DND-41 (cell line): ENCODE measurements around the gene WWTR1.

Experiments used
- ATAC-seq: fragments of 200-7000 bp; cut with Tn5 transposase; 3 replicates; pipeline ENCODE4 v1.9.1; 2021; ENCODE audit warnings: low read depth; ENCODE audit not compliant: insufficient read depth
- DNase-seq: peaks from one replicate; pipeline ENCODE4 v3.0.0-alpha.2; 2020
- H2AFZ ChIP-seq: 2 replicates; pipeline ENCODE4 v1.6.0; 2012; ENCODE audit warnings: low read depth, low read length
- H3K27ac ChIP-seq: 2 replicates; pipeline ENCODE4 v1.5.1; 2012; ENCODE audit warnings: low read length, inconsistent platforms
- H3K27me3 ChIP-seq: fragments of 200-600 bp; sonication (generic); 2 replicates; pipeline ENCODE4 v1.6.0; 2012; ENCODE audit warnings: low read length, mild to moderate bottlenecking, inconsistent platforms; ENCODE audit not compliant: insufficient read depth, poor library complexity
- H3K36me3 ChIP-seq: 2 replicates; pipeline ENCODE4 v1.5.1; 2012; ENCODE audit warnings: low read length, inconsistent platforms; ENCODE audit not compliant: insufficient read depth
- H3K4me1 ChIP-seq: 2 replicates; pipeline ENCODE4 v1.5.1; 2012; ENCODE audit warnings: mild to moderate bottlenecking, low read length; ENCODE audit not compliant: insufficient read depth
- H3K4me2 ChIP-seq: 2 replicates; pipeline ENCODE4 v1.6.0; 2012; ENCODE audit warnings: mild to moderate bottlenecking, moderate library complexity, low read length, inconsistent platforms; ENCODE audit not compliant: insufficient read depth
- H3K4me3 ChIP-seq, 2 experiments: fragments of 200-600 bp in 1 of 2; shearing (Covaris generic) in 1 of 2; 2 replicates each; pipeline ENCODE4 v1.5.1; 2012 to 2016; ENCODE audit warnings: inconsistent platforms in 2 of 2, low read length in 2 of 2, mild to moderate bottlenecking in 2 of 2, low read depth in 1 of 2, moderate library complexity in 1 of 2
- H3K79me2 ChIP-seq: 2 replicates; pipeline ENCODE4 v1.6.0; 2012; ENCODE audit warnings: low read length, inconsistent platforms; ENCODE audit not compliant: insufficient read depth
- H3K9ac ChIP-seq: 2 replicates; pipeline ENCODE4 v1.6.0; 2012; ENCODE audit warnings: low read depth, mild to moderate bottlenecking, inconsistent platforms, low read length, moderate library complexity
- H3K9me3 ChIP-seq: 2 replicates; pipeline ENCODE4 v1.5.1; 2012; ENCODE audit warnings: low read length, moderate library complexity, mild to moderate bottlenecking, inconsistent platforms; ENCODE audit not compliant: insufficient read depth, severe bottlenecking
- H4K20me1 ChIP-seq: 2 replicates; pipeline ENCODE4 v1.6.0; 2012; ENCODE audit warnings: low read length; ENCODE audit not compliant: insufficient read depth
- CTCF ChIP-seq: IDR thresholded peaks from 2 replicates; pipeline ENCODE4 v1.5.1; 2012; ENCODE audit warnings: borderline replicate concordance, low read length, moderate library complexity, mild to moderate bottlenecking; ENCODE audit not compliant: poor library complexity, severe bottlenecking; ENCODE audit errors: extremely low read depth
- EZH2 ChIP-seq: IDR thresholded peaks from 3 replicates; pipeline ENCODE4 v1.6.1; 2012; ENCODE audit warnings: borderline replicate concordance, low read depth, mild to moderate bottlenecking, moderate library complexity, low read length, inconsistent platforms; ENCODE audit not compliant: severe bottlenecking

WWTR1 gene

GRCh38 chr3:149609595-149609994 lies 48.2 kb downstream of the WWTR1 start:
- Histone ChIP-seq H4K20me1 (no peaks in the 10 kb centered on the region), H3K36me3 (no peaks in the 10 kb centered on the region), H3K4me2 (no peak overlapping the region), H3K9ac (no peak overlapping the region), H3K9me3 (no peaks in the 10 kb centered on the region), H3K4me1 (no peaks in the 10 kb centered on the region), H3K4me3 (no peak overlapping the region), H2AFZ (no peak overlapping the region), H3K79me2 (no peaks in the 10 kb centered on the region), H3K27ac (no peak overlapping the region), H3K27me3 (peaks cover 16% of the 10 kb centered on the region)
- DNase-seq = no peak
- TF ChIP-seq CTCF (no peak), EZH2 (no peak)
- no peak for ATAC-seq

- H4K20me1 ChIP-seq = no peaks in the 10 kb centered on the region
- H3K79me2 ChIP-seq = no peaks in the 10 kb centered on the region
- no peak overlapping the region for H2AFZ ChIP-seq
- H3K27ac ChIP-seq = no peak overlapping the region
- peaks cover 22% of the 10 kb centered on the region for H3K27me3 ChIP-seq
- H3K4me1 ChIP-seq = no peaks in the 10 kb centered on the region
- DNase-seq (no peak), ATAC-seq (no peak)
- H3K9me3 ChIP-seq = no peaks in the 10 kb centered on the region
- TF ChIP-seq CTCF = no peak
- TF ChIP-seq EZH2 = no peak
- no peak overlapping the region for H3K9ac ChIP-seq
- no peak overlapping the region for H3K4me3 ChIP-seq
- H3K36me3 ChIP-seq = no peaks in the 10 kb centered on the region
- no peak overlapping the region for H3K4me2 ChIP-seq
These were observed 48.8 kb downstream of the WWTR1 start for GRCh38 chr3:149608987-149609386.

- H3K4me3 ChIP-seq = no peak overlapping the region
- H3K79me2 ChIP-seq = no peaks in the 10 kb centered on the region
- ATAC-seq (no peak), DNase-seq (no peak)
- peaks cover 18% of the 10 kb centered on the region for H3K27me3 ChIP-seq
- H3K9ac ChIP-seq = no peak overlapping the region
- H3K27ac ChIP-seq = no peak overlapping the region
- H2AFZ ChIP-seq = no peak overlapping the region
- H3K4me2 ChIP-seq = no peak overlapping the region
- H3K36me3 ChIP-seq = no peaks in the 10 kb centered on the region
- TF ChIP-seq EZH2 = no peak
- no peak for TF ChIP-seq CTCF
- no peaks in the 10 kb centered on the region for H3K9me3 ChIP-seq
- no peaks in the 10 kb centered on the region for H4K20me1 ChIP-seq
- H3K4me1 ChIP-seq = no peaks in the 10 kb centered on the region
These were observed 51.9 kb downstream of the WWTR1 start for GRCh38 chr3:149605902-149606301.

- no peak overlapping the region for H3K9ac ChIP-seq
- H3K79me2 ChIP-seq = no peaks in the 10 kb centered on the region
- no peak overlapping the region for H3K4me3 ChIP-seq
- no peak for ATAC-seq
- H3K27me3 ChIP-seq = peaks cover 18% of the 10 kb centered on the region
- H3K36me3 ChIP-seq = no peaks in the 10 kb centered on the region
- H3K27ac ChIP-seq = no peak overlapping the region
- no peaks in the 10 kb centered on the region for H3K4me1 ChIP-seq
- TF ChIP-seq CTCF (no peak), EZH2 (no peak)
- no peak for DNase-seq
- no peaks in the 10 kb centered on the region for H3K9me3 ChIP-seq
- H2AFZ ChIP-seq = no peak overlapping the region
- no peak overlapping the region for H3K4me2 ChIP-seq
- no peaks in the 10 kb centered on the region for H4K20me1 ChIP-seq
These were observed 53.5 kb downstream of the WWTR1 start for GRCh38 chr3:149604125-149604875.
